Neural cell (in vitro differentiated cells): ENCODE measurements around the gene CALHM4.

Source experiments
- POLR2AphosphoS5 ChIP-seq: IDR thresholded peaks from 2 replicates; pipeline ENCODE4 v1.6.1; 2012
- RAD21 ChIP-seq: fragments of 450-650 bp; conservative IDR thresholded peaks from 2 replicates; pipeline ENCODE4 v1.6.1; 2014; ENCODE audit warnings: antibody characterized with exemption, mild to moderate bottlenecking, moderate library complexity
- TAF1 ChIP-seq: IDR thresholded peaks from 2 replicates; pipeline ENCODE4 v1.6.1; 2012; ENCODE audit warnings: low read depth
- TF ChIP-seq, protein P1 (sequence below): fragments of 450-650 bp; IDR thresholded peaks from 2 replicates; pipeline ENCODE4 v1.5.1; 2014; ENCODE audit warnings: antibody characterized with exemption, mild to moderate bottlenecking, moderate library complexity; ENCODE audit not compliant: poor library complexity, severe bottlenecking
- TF ChIP-seq, protein P2 (sequence below): IDR thresholded peaks from 2 replicates; pipeline ENCODE4 v1.6.1; 2012; ENCODE audit warnings: borderline replicate concordance

DNA sequence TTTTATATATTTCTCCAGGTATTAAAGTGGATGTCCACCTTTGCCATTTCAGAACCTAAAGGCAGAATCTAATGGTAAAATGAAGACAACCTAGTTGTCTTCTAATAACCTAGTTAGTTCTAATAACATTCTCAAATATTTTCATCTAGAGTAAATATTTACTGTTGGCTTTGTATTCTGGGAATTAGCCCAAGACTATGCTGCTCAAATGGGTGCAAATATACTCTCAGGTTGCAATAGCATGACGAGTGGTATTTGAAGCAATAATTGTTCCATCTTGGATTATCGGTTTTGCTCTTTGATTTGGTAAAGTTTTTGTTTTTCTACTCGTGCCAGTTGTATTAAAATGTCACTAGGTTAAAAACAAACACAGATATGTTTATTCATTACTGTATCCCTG, 41.7 kb downstream of the CALHM4 start:
- TF ChIP-seq RAD21: no peak
- no peak for TF ChIP-seq TAF1
- TF ChIP-seq, protein P1, sequence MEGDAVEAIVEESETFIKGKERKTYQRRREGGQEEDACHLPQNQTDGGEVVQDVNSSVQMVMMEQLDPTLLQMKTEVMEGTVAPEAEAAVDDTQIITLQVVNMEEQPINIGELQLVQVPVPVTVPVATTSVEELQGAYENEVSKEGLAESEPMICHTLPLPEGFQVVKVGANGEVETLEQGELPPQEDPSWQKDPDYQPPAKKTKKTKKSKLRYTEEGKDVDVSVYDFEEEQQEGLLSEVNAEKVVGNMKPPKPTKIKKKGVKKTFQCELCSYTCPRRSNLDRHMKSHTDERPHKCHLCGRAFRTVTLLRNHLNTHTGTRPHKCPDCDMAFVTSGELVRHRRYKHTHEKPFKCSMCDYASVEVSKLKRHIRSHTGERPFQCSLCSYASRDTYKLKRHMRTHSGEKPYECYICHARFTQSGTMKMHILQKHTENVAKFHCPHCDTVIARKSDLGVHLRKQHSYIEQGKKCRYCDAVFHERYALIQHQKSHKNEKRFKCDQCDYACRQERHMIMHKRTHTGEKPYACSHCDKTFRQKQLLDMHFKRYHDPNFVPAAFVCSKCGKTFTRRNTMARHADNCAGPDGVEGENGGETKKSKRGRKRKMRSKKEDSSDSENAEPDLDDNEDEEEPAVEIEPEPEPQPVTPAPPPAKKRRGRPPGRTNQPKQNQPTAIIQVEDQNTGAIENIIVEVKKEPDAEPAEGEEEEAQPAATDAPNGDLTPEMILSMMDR: no peak
- TF ChIP-seq, protein P2, sequence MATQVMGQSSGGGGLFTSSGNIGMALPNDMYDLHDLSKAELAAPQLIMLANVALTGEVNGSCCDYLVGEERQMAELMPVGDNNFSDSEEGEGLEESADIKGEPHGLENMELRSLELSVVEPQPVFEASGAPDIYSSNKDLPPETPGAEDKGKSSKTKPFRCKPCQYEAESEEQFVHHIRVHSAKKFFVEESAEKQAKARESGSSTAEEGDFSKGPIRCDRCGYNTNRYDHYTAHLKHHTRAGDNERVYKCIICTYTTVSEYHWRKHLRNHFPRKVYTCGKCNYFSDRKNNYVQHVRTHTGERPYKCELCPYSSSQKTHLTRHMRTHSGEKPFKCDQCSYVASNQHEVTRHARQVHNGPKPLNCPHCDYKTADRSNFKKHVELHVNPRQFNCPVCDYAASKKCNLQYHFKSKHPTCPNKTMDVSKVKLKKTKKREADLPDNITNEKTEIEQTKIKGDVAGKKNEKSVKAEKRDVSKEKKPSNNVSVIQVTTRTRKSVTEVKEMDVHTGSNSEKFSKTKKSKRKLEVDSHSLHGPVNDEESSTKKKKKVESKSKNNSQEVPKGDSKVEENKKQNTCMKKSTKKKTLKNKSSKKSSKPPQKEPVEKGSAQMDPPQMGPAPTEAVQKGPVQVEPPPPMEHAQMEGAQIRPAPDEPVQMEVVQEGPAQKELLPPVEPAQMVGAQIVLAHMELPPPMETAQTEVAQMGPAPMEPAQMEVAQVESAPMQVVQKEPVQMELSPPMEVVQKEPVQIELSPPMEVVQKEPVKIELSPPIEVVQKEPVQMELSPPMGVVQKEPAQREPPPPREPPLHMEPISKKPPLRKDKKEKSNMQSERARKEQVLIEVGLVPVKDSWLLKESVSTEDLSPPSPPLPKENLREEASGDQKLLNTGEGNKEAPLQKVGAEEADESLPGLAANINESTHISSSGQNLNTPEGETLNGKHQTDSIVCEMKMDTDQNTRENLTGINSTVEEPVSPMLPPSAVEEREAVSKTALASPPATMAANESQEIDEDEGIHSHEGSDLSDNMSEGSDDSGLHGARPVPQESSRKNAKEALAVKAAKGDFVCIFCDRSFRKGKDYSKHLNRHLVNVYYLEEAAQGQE: no peak
- no peak for TF ChIP-seq POLR2AphosphoS5
